Nucleus accumbens (tissue), 56 donors: Measurements from ENCODE around the gene ARHGAP26.

ENCODE experiments used
- DNase-seq, 56 donors: peaks; one replicate each; lab custom pipeline; 2025; lab: John Stamatoyannopoulos, UW

ARHGAP26 gene

GRCh38 chr5:143023411-143024096, 253.4 kb downstream of the ARHGAP26 start:
- DNase-seq, result peak in 17 of 56 donors; percentile 2 to 58 (median 29)

GRCh38 chr5:143024228-143024920, 254.2 kb downstream of the ARHGAP26 start:
- no peak for DNase-seq

GRCh38 chr5:143025376-143025775, 255.2 kb downstream of the ARHGAP26 start:
- DNase-seq, result no peak

- no peak for DNase-seq
These were observed 255.8 kb downstream of the ARHGAP26 start for GRCh38 chr5:143025971-143026370.

GRCh38 chr5:143026380-143026779, 256.2 kb downstream of the ARHGAP26 start:
- DNase-seq, result no peak

GRCh38 chr5:143029293-143029692, 259.1 kb downstream of the ARHGAP26 start:
- no peak for DNase-seq

GRCh38 chr5:143030349-143030748, 260.2 kb downstream of the ARHGAP26 start:
- DNase-seq, result no peak

- DNase-seq, result no peak
These were observed 261.8 kb downstream of the ARHGAP26 start for GRCh38 chr5:143031781-143032580.

GRCh38 chr5:143032581-143032836, 262.3 kb downstream of the ARHGAP26 start:
- DNase-seq, result no peak

- DNase-seq, result no peak
These were observed 263.5 kb downstream of the ARHGAP26 start for GRCh38 chr5:143033535-143034250.

GRCh38 chr5:143036146-143036927, 266.2 kb downstream of the ARHGAP26 start:
- no peak for DNase-seq

GRCh38 chr5:143037071-143037470, 266.9 kb downstream of the ARHGAP26 start:
- DNase-seq, result no peak

- DNase-seq, result no peak
These were observed 267.5 kb downstream of the ARHGAP26 start for GRCh38 chr5:143037708-143038107.

- DNase-seq, result no peak
These were observed 270.4 kb downstream of the ARHGAP26 start for GRCh38 chr5:143040622-143041021.

GRCh38 chr5:143041461-143041860, 271.3 kb downstream of the ARHGAP26 start:
- DNase-seq, result peak in 1 of 56 donors; percentile 17

GRCh38 chr5:143041972-143042770, 272.0 kb downstream of the ARHGAP26 start:
- DNase-seq, result no peak

GRCh38 chr5:143044265-143044664, 274.1 kb downstream of the ARHGAP26 start:
- DNase-seq, result no peak

GRCh38 chr5:143045062-143045461, 274.9 kb downstream of the ARHGAP26 start:
- DNase-seq, result no peak

GRCh38 chr5:143046314-143046713, 276.1 kb downstream of the ARHGAP26 start:
- DNase-seq, result no peak
